ENCODE measurements around the gene GGT5. TPM values are rescaled to one million over a fixed set of nuclear protein-coding genes. Genes with fewer than 3 reads are reported as not detected.

Gene GGT5
- total and polyA plus RNA-seq, 2 of the 13 experiments (the other 11 are each of a cell fraction or from before 2014, with no cell fraction given) = 0.69 to 3.1 TPM

DNA sequence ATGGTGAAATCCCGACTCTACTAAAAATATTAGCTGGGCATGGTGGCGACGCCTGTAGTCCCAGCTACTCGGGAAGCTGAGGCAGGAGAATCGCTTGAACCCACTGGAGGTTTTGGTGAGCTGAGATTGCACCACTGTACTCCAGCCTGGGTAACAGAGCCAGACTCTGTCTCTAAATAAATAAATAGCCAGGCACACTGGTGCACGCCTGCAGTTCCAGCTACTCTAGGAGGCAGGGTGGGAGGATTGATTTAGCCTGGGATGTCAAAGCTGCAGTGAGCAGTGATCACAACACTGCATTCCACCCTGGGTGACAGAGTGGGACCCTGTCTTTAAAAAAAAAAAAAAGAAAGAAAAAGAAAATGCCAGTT, 46.2 kb downstream of the GGT5 start:
- no TSS peak for BruUV-seq (replicated peaks)
- H3K4me1 ChIP-seq (ENCODE audit: insufficient read depth, low read length) = peaks cover 69% of the 10 kb centered on the region

More for the DNA sequence above, 46.2 kb downstream of the GGT5 start:
- H3K36me3 ChIP-seq (replicated peaks in 1 of 2; ENCODE audit: control insufficient read depth in 1 of 2, insufficient read depth in 2 of 2, low read length in 2 of 2) = no peaks in the 10 kb centered on the region
- ChIA-PET POLR2A (interaction anchor here (0.9 kb wide), 1 partner anchor 355 kb away, joined by 3 read pairs; no protein-coding TSS in a partner anchor), CTCF (ENCODE audit: low intra/inter-chr PET ratio, low total read pairs) (no interaction called here)
- in situ Hi-C loops (cut with HindIII; ENCODE audit: extremely low pct_ligation_motif_present, low pct_unique_long_range_greater_than_20kb) = no loop called here
- H3K9me3 ChIP-seq (ENCODE audit: low read length) = no peaks in the 10 kb centered on the region
- no peak overlapping the region for H2AFZ ChIP-seq (ENCODE audit: low read length)
- H3K79me2 ChIP-seq (ENCODE audit: insufficient read depth, low read length) = no peaks in the 10 kb centered on the region
- TF ChIP-seq, protein P1, sequence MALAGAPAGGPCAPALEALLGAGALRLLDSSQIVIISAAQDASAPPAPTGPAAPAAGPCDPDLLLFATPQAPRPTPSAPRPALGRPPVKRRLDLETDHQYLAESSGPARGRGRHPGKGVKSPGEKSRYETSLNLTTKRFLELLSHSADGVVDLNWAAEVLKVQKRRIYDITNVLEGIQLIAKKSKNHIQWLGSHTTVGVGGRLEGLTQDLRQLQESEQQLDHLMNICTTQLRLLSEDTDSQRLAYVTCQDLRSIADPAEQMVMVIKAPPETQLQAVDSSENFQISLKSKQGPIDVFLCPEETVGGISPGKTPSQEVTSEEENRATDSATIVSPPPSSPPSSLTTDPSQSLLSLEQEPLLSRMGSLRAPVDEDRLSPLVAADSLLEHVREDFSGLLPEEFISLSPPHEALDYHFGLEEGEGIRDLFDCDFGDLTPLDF (CRISPR knock-in tag; IDR thresholded peaks at IDR 0.05) = no peak
- no peak for TF ChIP-seq RFXANK (CRISPR knock-in tag; IDR thresholded peaks at IDR 0.05)
- TF ChIP-seq HES4 (CRISPR knock-in tag; IDR thresholded peaks at IDR 0.05; ENCODE audit: borderline replicate concordance) = no peak
- TF ChIP-seq, protein P2, sequence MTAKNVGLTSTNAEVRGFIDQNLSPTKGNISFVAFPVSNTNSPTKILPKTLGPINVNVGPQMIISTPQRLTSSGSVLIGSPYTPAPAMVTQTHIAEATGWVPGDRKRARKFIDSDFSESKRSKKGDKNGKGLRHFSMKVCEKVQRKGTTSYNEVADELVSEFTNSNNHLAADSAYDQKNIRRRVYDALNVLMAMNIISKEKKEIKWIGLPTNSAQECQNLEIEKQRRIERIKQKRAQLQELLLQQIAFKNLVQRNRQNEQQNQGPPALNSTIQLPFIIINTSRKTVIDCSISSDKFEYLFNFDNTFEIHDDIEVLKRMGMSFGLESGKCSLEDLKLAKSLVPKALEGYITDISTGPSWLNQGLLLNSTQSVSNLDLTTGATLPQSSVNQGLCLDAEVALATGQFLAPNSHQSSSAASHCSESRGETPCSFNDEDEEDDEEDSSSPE (CRISPR knock-in tag; IDR thresholded peaks at IDR 0.05) = no peak
- TF ChIP-seq ZNF446 (CRISPR knock-in tag; IDR thresholded peaks at IDR 0.05) = no peak
- TF ChIP-seq MXD4 (CRISPR knock-in tag; IDR thresholded peaks at IDR 0.05) = no peak
- no peak for TF ChIP-seq XBP1 (CRISPR knock-in tag; IDR thresholded peaks at IDR 0.05)
- TF ChIP-seq FIP1L1 (IDR thresholded peaks at IDR 0.05; ENCODE audit: borderline replicate concordance, insufficient read depth, low read depth, low read length) = no peak
- TF ChIP-seq ONECUT2 (CRISPR knock-in tag; IDR thresholded peaks at IDR 0.05) = no peak
- no peak for TF ChIP-seq ZNF329 (CRISPR knock-in tag; IDR thresholded peaks at IDR 0.05; ENCODE audit: low read depth)
- TF ChIP-seq ZNF589 (CRISPR knock-in tag; conservative IDR thresholded peaks at IDR 0.05) = no peak
- no peak for TF ChIP-seq SOX13 (IDR thresholded peaks at IDR 0.05)
- TF ChIP-seq SOX13 (CRISPR knock-in tag; conservative IDR thresholded peaks at IDR 0.05 in 1 of 2, IDR thresholded peaks at IDR 0.05 in 1 of 2) = no peak
- no peak for TF ChIP-seq NFE2L2 (IDR thresholded peaks at IDR 0.05; ENCODE audit: low read length)
- TF ChIP-seq CHD2 (IDR thresholded peaks at IDR 0.05; ENCODE audit: low read depth, low read length) = no peak
- no peak for TF ChIP-seq ZKSCAN1 (IDR thresholded peaks at IDR 0.05; ENCODE audit: low read length)
- ATAC-seq = no peak
- no peaks in the 10 kb centered on the region for H3K27me3 ChIP-seq (ENCODE audit: control insufficient read depth in 1 of 2, insufficient read depth in 2 of 2, low read length in 2 of 2)
- no peak for DNase-seq (ENCODE audit: low spot score)
- H3K27ac ChIP-seq (ENCODE audit: extremely low read length, insufficient read depth, low read length) = no peak overlapping the region
- no peak overlapping the region for H3K4me3 ChIP-seq (replicated peaks in 1 of 3; ENCODE audit: insufficient read depth in 1 of 3, low read depth in 2 of 3, low read length in 3 of 3)
- H3K4me2 ChIP-seq (ENCODE audit: low read depth, low read length) = no peak overlapping the region
- H3K9ac ChIP-seq (ENCODE audit: insufficient read depth, low read depth, low read length) = no peak overlapping the region
- FAIRE-seq = no peak
- H4K20me1 ChIP-seq (ENCODE audit: insufficient read depth, low read length) = no peaks in the 10 kb centered on the region
- WGBS (ENCODE audit: low lambda C conversion rate) = 89% methylated on average over 6 of the region's 6 CpGs
- intact Hi-C loops (cut with micrococcal nuclease; ENCODE audit: unreplicated experiment) = no loop called here

All from HepG2 (cell line).